Esophagus (tissue), 2 donors: Measurements from ENCODE around the gene LRRC4C. TPM values are rescaled to one million over a fixed set of nuclear protein-coding genes. Genes with fewer than 3 reads are reported as not detected.

Experiments
- H3K27ac ChIP-seq, 2 donors: one replicate each; pipeline ENCODE4 v1.5.1; 2013; ENCODE audit warnings: low read depth in 2 of 2, mild to moderate bottlenecking in 2 of 2, inconsistent platforms in 1 of 2, low read length in 1 of 2, moderate library complexity in 1 of 2
- H3K27me3 ChIP-seq, 2 donors: one replicate each; pipeline ENCODE4 v1.6.1; 2013; ENCODE audit warnings: low read length in 2 of 2, control low read depth in 1 of 2, mild to moderate bottlenecking in 1 of 2; ENCODE audit not compliant: insufficient read depth in 2 of 2, control insufficient read depth in 1 of 2
- H3K36me3 ChIP-seq, 2 donors: one replicate each; pipeline ENCODE4 v1.6.1; 2013; ENCODE audit warnings: low read length in 1 of 2; ENCODE audit not compliant: control insufficient read depth in 2 of 2, insufficient read depth in 2 of 2
- H3K4me1 ChIP-seq, 2 donors: one replicate each; pipeline ENCODE4 v1.6.1; 2013; ENCODE audit warnings: low read length in 1 of 2; ENCODE audit not compliant: control insufficient read depth in 2 of 2, insufficient read depth in 2 of 2
- H3K4me3 ChIP-seq, 2 donors: one replicate each; pipeline ENCODE4 v1.5.1; 2013; ENCODE audit warnings: low read length in 2 of 2, mild to moderate bottlenecking in 2 of 2, low read depth in 1 of 2, moderate library complexity in 1 of 2
- H3K9me3 ChIP-seq, 2 donors: one replicate each; pipeline ENCODE4 v1.6.1; 2013; ENCODE audit warnings: mild to moderate bottlenecking in 2 of 2, low read depth in 1 of 2, low read length in 1 of 2, moderate library complexity in 1 of 2; ENCODE audit not compliant: control insufficient read depth in 2 of 2, insufficient read depth in 1 of 2
- WGBS, 2 donors: extraction: QIAGEN DNeasy Blood & Tissue Kit; methylation state at CpG; one replicate each; pipeline ENCODE4 v1.1.7; 2013; 5-methylcytosine and 5-hydroxymethylcytosine counted together
- polyA plus RNA-seq, 2 donors: library from polyadenylated mRNA; stranded (reverse); fragments of 200-250 nt; gene quantifications; one replicate each; pipeline ENCODE4 v1.2.3, GENCODE V29; 2013
- donor health status: healthy with polysubstance abuse.
- donor health status: Bipolar disorder and iron deficiency.

The LRRC4C gene
- polyA plus RNA-seq, 2 donors, result 0.04 to 0.12 TPM

GRCh38 chr11:40425168-40425567, 1034.3 kb downstream of the LRRC4C start:
- no peak overlapping the region for H3K27ac ChIP-seq
- H3K4me1 ChIP-seq, result no peaks in the 10 kb centered on the region
- 85 to 89% methylated on average over 1 of the region's 1 CpG for WGBS, 2 donors
- H3K36me3 ChIP-seq, result no peaks in the 10 kb centered on the region
- H3K4me3 ChIP-seq, result no peak overlapping the region
- peaks cover 3% of the 10 kb centered on the region in 2 donors for H3K9me3 ChIP-seq
- no peaks in the 10 kb centered on the region for H3K27me3 ChIP-seq

DNA sequence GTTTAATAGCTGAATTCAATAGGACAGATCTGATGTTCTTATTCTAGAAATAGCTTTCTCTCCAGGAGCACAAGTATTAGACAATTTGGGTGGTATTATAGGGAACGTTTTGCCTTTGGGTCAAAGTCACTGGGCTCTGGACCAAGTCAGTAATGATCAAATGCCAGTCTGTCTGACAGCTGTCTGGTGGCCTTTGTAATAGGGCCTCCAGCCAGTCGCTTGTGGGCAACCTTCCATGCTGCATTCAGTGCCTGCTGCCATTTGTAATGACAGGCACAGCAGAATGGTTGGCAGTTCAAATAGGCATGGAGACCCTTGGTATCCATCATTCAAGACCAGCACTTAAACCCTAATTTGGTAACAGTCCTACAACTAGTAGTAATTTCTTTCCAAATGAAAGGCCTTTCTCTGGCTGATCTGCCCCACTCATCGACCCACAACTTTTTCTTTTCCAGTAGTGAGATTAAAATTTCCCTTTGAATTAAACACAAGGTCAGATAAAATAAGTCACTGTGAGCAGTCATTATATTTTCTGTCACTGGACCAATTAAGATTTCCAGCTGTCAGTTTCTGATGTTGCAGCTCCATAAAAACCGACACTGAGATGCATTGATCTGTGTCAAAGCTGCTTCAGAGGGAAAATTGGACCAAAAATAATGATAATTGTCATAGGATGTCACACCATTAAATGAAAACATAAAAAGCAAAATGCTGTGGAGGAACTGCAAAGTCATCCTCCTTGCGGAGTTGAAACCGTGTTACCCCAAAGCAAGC, 1038.1 kb downstream of the LRRC4C start:
- Histone ChIP-seq H3K27me3 (no peaks in the 10 kb centered on the region), H3K9me3 (peaks cover 3 to 5% of the 10 kb centered on the region in 2 donors), H3K27ac (no peak overlapping the region), H3K36me3 (no peaks in the 10 kb centered on the region), H3K4me1 (no peaks in the 10 kb centered on the region), H3K4me3 (no peak overlapping the region)
- 67 to 71% methylated on average over 6 of the region's 6 CpGs for WGBS, 2 donors

- Histone ChIP-seq H3K27me3 (no peaks in the 10 kb centered on the region), H3K9me3 (peaks cover 3 to 5% of the 10 kb centered on the region in 2 donors), H3K36me3 (no peaks in the 10 kb centered on the region), H3K4me1 (no peaks in the 10 kb centered on the region), H3K4me3 (no peak overlapping the region), H3K27ac (no peak overlapping the region)
- WGBS, 2 donors, result 81 to 82% methylated on average over 3 of the region's 3 CpGs
These were observed 1041.8 kb downstream of the LRRC4C start for GRCh38 chr11:40417627-40418026.

- no peaks in the 10 kb centered on the region for H3K4me1 ChIP-seq
- H3K27ac ChIP-seq, result no peak overlapping the region
- no peaks in the 10 kb centered on the region for H3K9me3 ChIP-seq
- H3K4me3 ChIP-seq, result no peak overlapping the region
- no peaks in the 10 kb centered on the region for H3K27me3 ChIP-seq
- H3K36me3 ChIP-seq, result no peaks in the 10 kb centered on the region
- WGBS, 2 donors, result 32 to 47% methylated on average over 1 of the region's 1 CpG
These were observed 1052.1 kb downstream of the LRRC4C start for GRCh38 chr11:40407355-40407754.

DNA sequence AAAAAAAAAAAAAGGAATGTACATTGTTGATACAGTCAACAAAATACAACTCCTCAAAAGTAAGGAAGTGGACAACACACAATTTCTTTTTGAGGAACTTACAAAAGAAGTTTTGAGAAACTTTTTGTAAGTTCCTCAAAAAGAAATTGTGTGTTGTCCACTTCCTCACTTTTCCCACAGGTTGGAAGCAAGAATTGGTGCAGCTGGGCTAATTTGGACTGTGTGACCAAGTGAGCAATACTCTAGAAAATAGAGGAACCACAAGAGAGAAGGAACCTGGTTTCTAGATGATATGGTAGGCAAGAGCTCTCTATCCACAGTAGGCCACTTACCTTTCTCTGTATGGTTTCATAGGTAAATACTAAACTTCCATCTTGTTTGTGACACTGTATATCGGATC, 1053.8 kb downstream of the LRRC4C start:
- H3K27me3 ChIP-seq, result no peaks in the 10 kb centered on the region
- no peaks in the 10 kb centered on the region for H3K36me3 ChIP-seq
- H3K27ac ChIP-seq, result no peak overlapping the region
- no peaks in the 10 kb centered on the region for H3K4me1 ChIP-seq
- no peak overlapping the region for H3K4me3 ChIP-seq
- 82 to 88% methylated on average over 1 of the region's 1 CpG for WGBS, 2 donors
- H3K9me3 ChIP-seq, result no peaks in the 10 kb centered on the region

DNA sequence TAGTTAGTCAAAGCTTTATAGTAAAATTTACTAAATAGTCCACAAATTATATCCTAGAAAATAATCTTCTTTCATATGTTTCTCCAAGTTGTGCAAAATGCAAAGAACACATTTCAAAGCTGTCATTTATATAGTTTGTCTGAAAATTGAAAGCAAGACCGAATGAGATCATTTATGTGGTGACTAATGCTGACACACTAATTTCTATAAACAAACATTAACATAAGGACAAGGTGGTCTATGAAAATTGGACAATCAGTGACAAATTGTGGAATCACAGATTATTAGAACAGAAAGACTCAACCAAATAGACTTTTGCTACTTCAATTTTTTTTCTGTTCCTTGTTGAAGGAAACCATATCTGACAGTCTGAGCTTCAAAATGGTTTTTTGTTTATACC, 1056.1 kb downstream of the LRRC4C start:
- Histone ChIP-seq H3K27ac (no peak overlapping the region), H3K36me3 (no peaks in the 10 kb centered on the region), H3K4me1 (no peaks in the 10 kb centered on the region), H3K4me3 (no peak overlapping the region), H3K27me3 (no peaks in the 10 kb centered on the region), H3K9me3 (no peaks in the 10 kb centered on the region)
- 36 to 41% methylated on average over 1 of the region's 1 CpG for WGBS, 2 donors

- H3K4me1 ChIP-seq, result no peaks in the 10 kb centered on the region
- no peaks in the 10 kb centered on the region for H3K27me3 ChIP-seq
- H3K9me3 ChIP-seq, result no peaks in the 10 kb centered on the region
- WGBS, 2 donors, result 35 to 36% methylated on average over 4 of the region's 4 CpGs
- H3K36me3 ChIP-seq, result no peaks in the 10 kb centered on the region
- H3K4me3 ChIP-seq, result no peak overlapping the region
- H3K27ac ChIP-seq, result no peak overlapping the region
These were observed 1058.2 kb downstream of the LRRC4C start for GRCh38 chr11:40401132-40401853.

DNA sequence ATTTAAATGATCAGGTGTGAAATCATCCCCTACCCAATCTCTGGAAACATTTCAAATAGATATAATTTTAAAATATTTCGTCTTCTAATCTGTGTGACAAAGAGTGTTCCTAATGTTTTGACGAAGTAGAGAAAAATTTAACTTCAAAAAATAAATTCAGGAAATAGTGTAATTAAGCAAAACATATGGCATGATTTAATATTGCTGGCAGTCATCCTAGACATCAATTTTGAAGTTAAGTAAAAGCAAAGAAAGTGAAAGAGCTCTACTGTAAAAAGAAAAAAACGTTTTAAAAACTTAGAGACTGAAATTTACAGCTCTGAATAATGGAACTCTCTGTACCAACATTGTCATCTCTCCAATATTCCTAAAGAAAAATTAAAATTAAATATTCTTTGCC, 1062.3 kb downstream of the LRRC4C start:
- Histone ChIP-seq H3K4me3 (no peak overlapping the region), H3K4me1 (no peaks in the 10 kb centered on the region), H3K27me3 (no peaks in the 10 kb centered on the region), H3K27ac (no peak overlapping the region), H3K36me3 (no peaks in the 10 kb centered on the region), H3K9me3 (no peaks in the 10 kb centered on the region)
- WGBS, 2 donors, result 35 to 39% methylated on average over 3 of the region's 3 CpGs

DNA sequence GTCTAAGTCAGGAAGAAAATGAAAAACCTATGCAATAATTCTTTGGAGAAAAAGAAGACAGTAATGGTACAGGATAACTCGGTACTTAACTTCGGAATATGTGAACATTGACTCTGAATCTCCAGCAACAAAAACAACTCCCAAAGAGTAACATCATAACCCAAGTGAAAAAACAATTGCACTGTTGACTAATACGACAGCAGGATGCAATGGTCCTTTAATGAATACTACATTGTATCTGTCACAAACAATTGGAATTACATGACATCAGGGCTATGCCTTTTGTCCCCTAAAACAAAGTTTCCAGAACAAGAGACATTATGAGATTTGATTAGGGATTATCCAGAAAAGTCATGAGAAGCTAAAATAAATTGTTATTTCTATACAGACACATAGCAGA, 1065.9 kb downstream of the LRRC4C start:
- Histone ChIP-seq H3K4me3 (no peak overlapping the region), H3K27ac (no peak overlapping the region), H3K36me3 (no peaks in the 10 kb centered on the region), H3K27me3 (no peaks in the 10 kb centered on the region), H3K4me1 (no peaks in the 10 kb centered on the region), H3K9me3 (no peaks in the 10 kb centered on the region)
- WGBS, 2 donors, result 76 to 86% methylated on average over 3 of the region's 3 CpGs

GRCh38 chr11:40391679-40392078, 1067.8 kb downstream of the LRRC4C start:
- no peak overlapping the region for H3K4me3 ChIP-seq
- WGBS, 2 donors, result 75 to 83% methylated on average over 3 of the region's 3 CpGs
- H3K9me3 ChIP-seq, result no peaks in the 10 kb centered on the region
- H3K36me3 ChIP-seq, result no peaks in the 10 kb centered on the region
- H3K4me1 ChIP-seq, result no peaks in the 10 kb centered on the region
- no peak overlapping the region for H3K27ac ChIP-seq
- no peaks in the 10 kb centered on the region for H3K27me3 ChIP-seq
